BJ (cell line): ENCODE data around the gene CBFA2T2. TPM values are rescaled to one million over a fixed set of nuclear protein-coding genes. Genes with fewer than 3 reads are reported as not detected.
"Not testable (repeated sequence)": the region's sequence is repeated elsewhere in the genome, so short reads cannot be mapped to it uniquely, and the experiment has no call there.

Source experiments
- CTCF ChIA-PET: fragments of 350-600 bp; formaldehyde crosslinking; extraction: SDS; loops from one replicate; lab custom pipeline; 2021; ENCODE audit warnings: antibody characterized with exemption, inconsistent platforms; lab: Yijun Ruan, JAX
- POLR2A ChIA-PET: fragments of 300-600 bp; sonication (Branson Sonifier 250); formaldehyde crosslinking; extraction: SDS; loops from one replicate; lab custom pipeline; 2021; ENCODE audit warnings: antibody characterized with exemption; lab: Charles Lee
- DNase-seq: peaks from one replicate; pipeline ENCODE4 v3.0.0-alpha.2; 2011; ENCODE audit warnings: low read depth
- H3K27me3 ChIP-seq: 2 replicates; pipeline ENCODE4 v1.6.0; 2011; ENCODE audit warnings: low read length; ENCODE audit not compliant: control insufficient read depth, insufficient read depth
- H3K36me3 ChIP-seq: 2 replicates; pipeline ENCODE4 v1.5.1; 2011; ENCODE audit warnings: low read length; ENCODE audit not compliant: control insufficient read depth, insufficient read depth
- H3K4me3 ChIP-seq: 2 replicates; pipeline ENCODE4 v1.5.1; 2011; ENCODE audit warnings: low read depth, mild to moderate bottlenecking, control low read depth, low read length
- polyA plus RNA-seq: library from polyadenylated mRNA; depleted of rRNA; stranded (reverse); fragments of >200 nt; gene quantifications from 2 replicates; pipeline ENCODE4 v1.2.3, GENCODE V29; 2011
- TF ChIP-seq, protein P1 (sequence below): IDR thresholded peaks from 2 replicates; pipeline ENCODE4 v1.5.1; 2011; ENCODE audit warnings: low read depth, mild to moderate bottlenecking, control low read depth, inconsistent platforms, low read length, moderate library complexity; ENCODE audit not compliant: insufficient read depth

CBFA2T2 gene
- polyA plus RNA-seq, 1 experiment, result 7.6 TPM

DNA sequence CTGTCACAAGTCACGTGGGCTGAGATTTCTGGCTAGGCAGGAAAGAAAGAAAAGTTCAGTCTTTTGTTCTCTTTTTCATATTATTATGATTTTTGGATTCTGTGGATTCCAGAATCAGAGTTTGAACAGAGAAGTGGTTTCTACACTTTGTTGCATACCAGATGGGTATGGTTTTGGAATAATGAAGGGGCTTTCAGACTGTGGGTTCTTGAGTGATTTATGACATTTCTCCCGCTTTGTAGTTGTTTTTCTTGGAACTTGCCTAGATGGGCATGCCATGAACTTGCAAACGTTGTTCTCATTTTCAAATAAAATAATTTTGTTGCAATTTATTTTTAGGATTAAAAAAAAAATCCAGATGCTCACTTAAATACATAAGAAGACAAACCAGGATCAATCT lies 34.4 kb downstream of the CBFA2T2 start:
- Histone ChIP-seq H3K36me3 (no peaks in the 10 kb centered on the region), H3K27me3 (no peaks in the 10 kb centered on the region), H3K4me3 (no peak overlapping the region)
- TF ChIP-seq, protein P1, sequence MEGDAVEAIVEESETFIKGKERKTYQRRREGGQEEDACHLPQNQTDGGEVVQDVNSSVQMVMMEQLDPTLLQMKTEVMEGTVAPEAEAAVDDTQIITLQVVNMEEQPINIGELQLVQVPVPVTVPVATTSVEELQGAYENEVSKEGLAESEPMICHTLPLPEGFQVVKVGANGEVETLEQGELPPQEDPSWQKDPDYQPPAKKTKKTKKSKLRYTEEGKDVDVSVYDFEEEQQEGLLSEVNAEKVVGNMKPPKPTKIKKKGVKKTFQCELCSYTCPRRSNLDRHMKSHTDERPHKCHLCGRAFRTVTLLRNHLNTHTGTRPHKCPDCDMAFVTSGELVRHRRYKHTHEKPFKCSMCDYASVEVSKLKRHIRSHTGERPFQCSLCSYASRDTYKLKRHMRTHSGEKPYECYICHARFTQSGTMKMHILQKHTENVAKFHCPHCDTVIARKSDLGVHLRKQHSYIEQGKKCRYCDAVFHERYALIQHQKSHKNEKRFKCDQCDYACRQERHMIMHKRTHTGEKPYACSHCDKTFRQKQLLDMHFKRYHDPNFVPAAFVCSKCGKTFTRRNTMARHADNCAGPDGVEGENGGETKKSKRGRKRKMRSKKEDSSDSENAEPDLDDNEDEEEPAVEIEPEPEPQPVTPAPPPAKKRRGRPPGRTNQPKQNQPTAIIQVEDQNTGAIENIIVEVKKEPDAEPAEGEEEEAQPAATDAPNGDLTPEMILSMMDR, result no peak
- CTCF ChIA-PET, result interaction anchor here (0.7 kb wide), 2 partner anchors 43 to 151 kb away, joined by 3 read pairs; no protein-coding TSS in a partner anchor
- no peak for DNase-seq
- POLR2A ChIA-PET, result no interaction called here

DNA sequence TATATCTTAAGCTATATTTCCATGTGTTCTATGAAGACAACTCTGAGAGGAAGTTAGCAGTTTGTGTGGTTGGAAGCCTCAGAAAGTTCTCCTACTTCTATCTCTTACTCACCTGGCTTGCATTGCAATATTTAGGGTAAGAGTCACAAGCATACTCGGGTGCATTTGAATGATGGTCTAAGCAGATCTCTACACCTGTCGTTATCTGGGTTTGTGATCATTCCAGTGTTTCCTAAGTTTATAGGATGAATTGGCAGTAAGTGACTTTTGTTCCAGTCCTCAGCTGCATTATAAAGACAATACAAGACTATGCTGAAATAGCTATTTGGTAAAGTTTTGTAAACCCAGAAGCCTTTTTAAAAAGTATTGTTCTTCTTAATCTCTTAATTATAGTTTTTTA lies 36.9 kb downstream of the CBFA2T2 start:
- H3K36me3 ChIP-seq, result no peaks in the 10 kb centered on the region
- ChIA-PET POLR2A (no interaction called here), CTCF (interaction anchor here (0.6 to 1.1 kb wide), 2 partner anchors 12 to 141 kb away, joined by 3 read pairs; no protein-coding TSS in a partner anchor)
- no peak overlapping the region for H3K4me3 ChIP-seq
- TF ChIP-seq, protein P1, result no peak
- no peak for DNase-seq
- no peaks in the 10 kb centered on the region for H3K27me3 ChIP-seq

- POLR2A ChIA-PET, result no interaction called here
Measured at GRCh38 chr20:33531047-33531877, 41.4 kb downstream of the CBFA2T2 start.

DNA sequence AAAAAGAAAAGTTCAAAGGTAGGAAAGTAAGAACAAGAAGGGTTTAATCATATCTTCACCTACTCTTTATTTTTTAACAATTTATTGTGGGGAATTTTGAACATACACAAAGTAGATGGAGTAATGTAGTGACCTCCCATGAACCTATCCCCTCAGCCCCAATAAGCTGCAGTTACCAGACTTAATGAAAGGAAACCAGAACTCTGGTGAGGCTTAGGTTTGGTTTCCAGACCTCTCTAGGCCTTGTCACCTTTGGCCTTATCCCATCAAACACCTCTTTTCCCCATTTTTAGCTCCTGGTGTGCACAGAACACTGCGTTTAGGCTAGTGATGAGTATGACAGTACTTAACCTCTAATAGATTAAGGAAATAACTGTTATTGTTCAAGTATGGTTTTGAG lies 42.0 kb downstream of the CBFA2T2 start:
- ChIA-PET POLR2A (no interaction called here), CTCF (interaction anchor here (0.9 kb wide), 1 partner anchor 10 kb away, joined by 4 read pairs; no protein-coding TSS in a partner anchor)
- H3K36me3 ChIP-seq, result no peaks in the 10 kb centered on the region
- TF ChIP-seq, protein P1, result no peak
- DNase-seq, result no peak
- H3K27me3 ChIP-seq, result no peaks in the 10 kb centered on the region
- no peak overlapping the region for H3K4me3 ChIP-seq

More at GRCh38 chr20:33531047-33531877, 41.4 kb downstream of the CBFA2T2 start:
- Histone ChIP-seq H3K4me3 (no peak overlapping the region), H3K36me3 (no peaks in the 10 kb centered on the region), H3K27me3 (no peaks in the 10 kb centered on the region)
- TF ChIP-seq, protein P1, result no peak
- peak; percentile 9 for DNase-seq
- CTCF ChIA-PET, result no interaction called here

- DNase-seq, result no peak
- Histone ChIP-seq H3K27me3 (no peaks in the 10 kb centered on the region), H3K36me3 (no peaks in the 10 kb centered on the region), H3K4me3 (no peak overlapping the region)
- POLR2A ChIA-PET, result no interaction called here
- CTCF ChIA-PET, result interaction anchor here (0.9 kb wide), 1 partner anchor 11 kb away, joined by 4 read pairs; no protein-coding TSS in a partner anchor
- TF ChIP-seq, protein P1, result no peak
Measured at GRCh38 chr20:33532753-33533459, 43.0 kb downstream of the CBFA2T2 start.

DNA sequence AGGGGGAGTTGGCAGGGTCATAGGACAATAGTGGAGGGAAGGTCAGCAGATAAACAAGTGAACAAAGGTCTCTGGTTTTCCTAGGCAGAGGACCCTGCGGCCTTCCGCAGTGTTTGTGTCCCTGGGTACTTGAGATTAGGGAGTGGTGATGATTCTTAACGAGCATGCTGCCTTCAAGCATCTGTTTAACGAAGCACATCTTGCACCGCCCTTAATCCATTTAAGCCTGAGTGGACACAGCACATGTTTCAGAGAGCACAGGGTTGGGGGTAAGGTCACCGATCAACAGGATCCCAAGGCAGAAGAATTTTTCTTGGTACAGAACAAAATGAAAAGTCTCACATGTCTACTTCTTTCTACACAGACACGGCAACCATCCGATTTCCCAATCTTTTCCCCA lies 45.8 kb downstream of the CBFA2T2 start:
- POLR2A ChIA-PET, H3K36me3 ChIP-seq: not testable (repeated sequence)

More for the DNA sequence above, 45.8 kb downstream of the CBFA2T2 start:
- CTCF ChIA-PET, H3K4me3 ChIP-seq, H3K27me3 ChIP-seq, DNase-seq: not testable (repeated sequence)
